ENCODE measurements around the gene FBXW8.

The FBXW8 gene

GRCh38 chr12:117058442-117059072 is 147.8 kb downstream of the FBXW8 start:
- intact Hi-C loops (cut with DNase I) = no loop called here

DNA sequence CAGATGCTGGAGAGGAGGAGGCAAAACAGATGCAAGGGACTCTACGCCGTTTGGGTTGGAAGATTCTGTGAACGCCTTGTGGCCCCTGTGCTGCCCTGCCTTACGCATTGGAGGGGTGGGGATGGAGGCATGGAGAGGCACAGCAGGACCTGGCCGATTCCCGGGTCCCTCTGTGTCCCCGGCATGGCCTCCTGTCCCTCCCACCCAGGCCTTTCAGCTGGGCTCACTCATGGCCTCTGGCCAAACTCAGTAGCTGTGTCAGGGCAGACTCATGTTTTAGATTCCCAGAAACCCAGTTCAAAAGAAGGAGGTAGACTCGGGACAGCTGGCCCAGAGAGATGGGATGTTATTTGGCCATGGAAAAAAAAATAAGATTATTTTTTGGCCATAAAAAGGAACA is 148.4 kb downstream of the FBXW8 start:
- DNase-seq = peak in 3 of 42 donors; percentile 37 to 62 (median 43)
- intact Hi-C loops (cut with DNase I) = no loop called here

More at GRCh38 chr12:117058442-117059072, 147.8 kb downstream of the FBXW8 start:
- no peak for DNase-seq

DNA sequence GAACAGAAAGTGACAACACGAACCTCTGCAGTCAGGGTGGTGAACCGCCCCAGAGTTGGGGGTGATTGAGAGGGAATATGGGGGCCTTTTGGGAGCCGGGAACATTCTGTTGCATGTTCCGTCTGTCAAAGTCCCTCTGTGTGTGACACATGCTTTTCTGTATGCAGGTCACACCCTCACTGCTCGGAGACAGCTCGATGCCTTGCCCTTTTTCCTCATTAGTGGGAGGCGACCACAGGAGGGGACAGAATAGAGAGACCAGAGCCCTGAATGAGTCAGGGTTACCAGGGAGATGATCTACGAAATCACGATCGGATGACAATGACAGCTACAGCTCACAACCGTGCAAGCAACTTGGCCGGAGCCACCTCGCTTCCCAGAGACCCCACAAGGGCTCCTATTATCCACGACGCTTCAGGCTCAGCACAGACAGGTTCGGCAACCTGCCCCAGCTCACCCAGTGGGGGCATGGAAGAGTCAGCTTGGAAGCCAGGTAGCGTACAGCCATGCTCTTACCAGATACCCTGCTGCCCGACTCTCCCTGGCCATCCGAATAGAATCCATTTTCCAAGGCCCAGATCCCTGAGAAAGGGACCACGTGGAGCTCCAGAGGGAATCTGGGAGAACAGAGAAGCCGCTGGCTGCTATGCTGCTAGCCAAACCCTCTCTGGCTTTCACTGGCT is 149.6 kb downstream of the FBXW8 start:
- DNase-seq = peak in 39 of 42 donors; percentile 41 to 91 (median 69)
- intact Hi-C loops (cut with DNase I) = no loop called here

DNA sequence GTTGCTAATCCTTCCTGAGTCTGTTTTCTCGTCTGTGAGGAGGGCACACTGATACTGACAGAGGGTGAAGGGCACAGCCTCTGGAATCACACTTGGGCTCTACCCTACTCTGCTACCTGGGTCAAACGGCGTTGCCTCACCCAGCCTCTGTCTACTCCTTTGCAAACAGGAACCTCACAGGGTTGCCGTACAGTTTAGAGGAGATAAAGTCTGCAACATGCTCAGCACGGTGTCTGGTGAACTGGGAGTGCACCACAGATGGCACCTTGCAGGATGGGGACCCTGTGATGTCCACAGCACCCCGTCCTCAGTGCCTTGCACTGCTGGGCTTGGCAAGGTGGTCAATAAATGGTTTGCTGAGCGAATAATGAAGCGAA is 150.2 kb downstream of the FBXW8 start:
- intact Hi-C loops (cut with DNase I) = no loop called here
- no peak for DNase-seq

- no peak for DNase-seq
- intact Hi-C loops (cut with DNase I) = no loop called here
These were observed 150.9 kb downstream of the FBXW8 start for GRCh38 chr12:117061555-117062079.

- intact Hi-C loops (cut with DNase I) = no loop called here
- peak in 22 of 42 donors; percentile 26 to 66 (median 47) for DNase-seq
These were observed 152.6 kb downstream of the FBXW8 start for GRCh38 chr12:117063162-117063911.

GRCh38 chr12:117064049-117064448 is 153.3 kb downstream of the FBXW8 start:
- intact Hi-C loops (cut with DNase I) = no loop called here
- DNase-seq = no peak

DNA sequence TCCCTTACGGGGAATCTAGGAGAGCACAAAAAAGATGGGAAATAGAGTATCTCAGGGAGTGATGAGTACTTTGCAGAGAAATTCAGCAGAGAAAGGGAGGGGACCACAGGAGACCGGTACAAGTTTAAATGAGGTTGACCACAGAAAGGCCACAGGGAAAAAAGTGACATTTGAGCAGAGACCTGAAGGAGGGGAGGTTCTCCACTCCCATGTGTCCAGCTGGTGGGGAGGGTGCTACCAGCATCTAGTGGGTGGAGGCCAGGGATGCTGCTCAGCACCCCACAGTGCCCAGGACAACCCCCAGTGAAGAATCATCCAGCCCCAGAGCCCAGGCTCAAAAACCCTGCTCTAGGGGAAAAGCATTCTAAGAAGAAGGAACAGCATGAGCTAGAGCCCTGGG is 153.8 kb downstream of the FBXW8 start:
- intact Hi-C loops (cut with DNase I) = no loop called here
- no peak for DNase-seq

- intact Hi-C loops (cut with DNase I) = no loop called here
- no peak for DNase-seq
These were observed 156.3 kb downstream of the FBXW8 start for GRCh38 chr12:117067016-117067415.

DNA sequence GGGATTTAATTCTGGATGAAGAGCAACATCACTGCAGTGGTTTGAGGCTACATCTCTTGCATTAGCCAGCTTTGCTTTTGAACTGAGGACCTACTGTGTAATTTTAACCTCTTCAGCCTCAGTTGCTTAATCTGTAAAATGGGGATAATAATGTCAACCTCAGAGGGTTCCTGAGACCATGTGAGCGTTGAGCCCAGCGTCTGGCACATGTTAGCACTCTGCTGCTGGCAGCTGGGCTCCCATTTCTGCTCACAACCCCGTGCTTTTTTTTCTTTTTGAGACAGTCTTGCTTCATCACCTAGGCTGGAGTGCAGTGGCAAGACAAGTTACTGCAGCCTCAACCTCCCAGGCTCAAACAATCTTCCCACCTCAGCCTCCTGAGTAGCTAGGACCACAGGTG is 156.9 kb downstream of the FBXW8 start:
- intact Hi-C loops (cut with DNase I) = no loop called here
- DNase-seq = no peak

- DNase-seq = no peak
- intact Hi-C loops (cut with DNase I) = no loop called here
These were observed 157.7 kb downstream of the FBXW8 start for GRCh38 chr12:117068492-117068891.

GRCh38 chr12:117069101-117069797 is 158.5 kb downstream of the FBXW8 start:
- no peak for DNase-seq
- intact Hi-C loops (cut with DNase I) = no loop called here

- intact Hi-C loops (cut with DNase I) = no loop called here
- no peak for DNase-seq
These were observed 159.5 kb downstream of the FBXW8 start for GRCh38 chr12:117069926-117070900.

GRCh38 chr12:117071009-117071408 is 160.3 kb downstream of the FBXW8 start:
- DNase-seq = no peak
- intact Hi-C loops (cut with DNase I) = no loop called here

DNA sequence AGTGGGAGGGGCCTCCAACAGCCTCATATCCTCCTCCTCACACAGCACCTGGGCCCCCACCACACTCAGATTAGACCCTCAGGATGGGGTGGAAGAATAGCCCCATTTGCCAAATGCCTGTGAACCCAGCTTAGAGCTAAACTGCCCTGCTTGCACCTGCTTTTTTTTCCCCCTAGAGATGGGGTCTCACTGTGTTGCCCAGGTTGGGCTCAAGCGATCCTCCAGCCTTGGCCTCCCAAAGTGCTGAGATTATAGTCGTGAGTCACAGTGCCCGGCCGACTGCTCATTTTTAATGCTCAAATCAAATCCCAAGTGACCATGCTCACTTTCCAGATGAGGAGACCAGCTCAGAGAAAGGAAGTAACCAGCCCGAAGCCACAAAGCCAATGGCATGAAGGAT is 161.4 kb downstream of the FBXW8 start:
- intact Hi-C loops (cut with DNase I) = no loop called here
- DNase-seq = no peak

DNA sequence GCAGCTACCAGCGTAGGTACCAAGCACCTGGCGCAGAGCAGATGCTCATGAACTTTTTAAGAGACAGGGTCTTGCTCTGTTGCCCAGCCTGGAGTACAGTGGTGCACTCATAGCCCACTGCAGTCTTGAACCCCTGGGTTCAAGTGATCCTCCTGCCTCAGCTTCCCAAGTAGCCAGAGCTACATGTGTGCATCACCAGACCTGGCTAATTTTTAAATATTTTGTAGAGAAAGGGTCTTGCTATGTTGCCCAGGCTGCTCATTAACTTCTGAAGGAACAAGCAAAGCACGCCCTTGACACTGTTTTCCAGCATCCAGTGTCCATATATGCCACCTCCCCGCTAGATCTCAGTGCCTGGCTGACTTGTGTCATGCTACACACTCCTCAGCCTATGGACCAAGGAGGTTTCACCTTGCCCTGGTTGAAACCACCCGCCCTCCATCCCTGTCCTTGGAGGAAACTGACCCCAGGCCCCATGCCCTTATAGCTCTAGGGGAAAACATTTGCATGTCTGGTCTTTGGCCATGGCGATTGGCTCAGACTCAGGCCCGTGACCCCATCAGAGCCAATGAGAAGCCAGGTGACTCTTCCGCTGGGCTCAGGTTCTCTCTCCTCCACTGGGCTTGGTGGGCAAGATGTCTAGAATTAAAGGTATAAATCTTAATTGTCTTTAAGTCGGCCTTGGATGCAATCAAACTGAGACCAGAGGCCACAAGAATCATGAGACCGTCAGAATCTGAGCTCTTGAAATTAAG is 162.2 kb downstream of the FBXW8 start:
- intact Hi-C loops (cut with DNase I) = no loop called here
- no peak for DNase-seq

DNA sequence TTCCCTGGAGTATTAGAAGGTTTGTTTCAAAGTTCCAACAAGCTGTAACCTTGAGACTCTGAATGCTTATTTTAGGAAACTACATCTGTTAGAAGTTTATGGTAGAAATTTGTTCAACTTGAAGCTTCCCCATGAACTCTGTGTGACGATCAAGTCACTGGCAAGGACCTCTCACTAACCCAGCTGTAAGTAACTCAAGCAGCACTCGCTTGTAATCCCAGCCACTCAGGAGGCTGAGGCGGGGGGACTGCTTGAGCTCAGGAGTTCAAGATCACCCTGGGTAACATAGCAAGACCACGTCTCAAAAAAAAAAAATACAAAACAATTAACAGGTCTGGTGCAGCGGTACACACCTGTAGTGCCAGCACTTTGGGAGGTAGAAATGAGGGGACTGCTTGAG is 162.9 kb downstream of the FBXW8 start:
- intact Hi-C loops (cut with DNase I) = no loop called here
- DNase-seq = no peak

Measured in head of caudate nucleus (tissue), 42 donors.